ENCODE measurements around the gene FRA10AC1.

The FRA10AC1 gene

DNA sequence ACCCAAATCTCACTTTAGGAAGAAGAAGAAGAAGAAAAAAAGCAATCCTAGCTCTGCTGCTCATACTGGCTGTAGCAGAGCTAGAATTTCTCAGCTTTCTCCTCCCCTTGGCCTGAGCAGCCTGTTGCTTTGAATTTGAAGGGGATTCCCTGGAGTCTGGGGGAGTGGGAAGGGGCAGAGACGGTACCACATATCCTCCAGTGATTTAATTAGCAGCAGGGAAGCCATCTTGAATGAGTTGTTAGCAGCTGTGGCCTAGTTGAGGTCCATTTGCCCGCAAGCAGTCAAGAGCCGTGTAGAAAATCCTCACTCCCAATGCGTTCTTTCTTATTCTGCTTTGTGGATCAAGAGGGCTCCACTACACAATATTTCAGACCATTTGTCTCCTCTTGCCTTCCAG lies 73.5 kb downstream of the FRA10AC1 start:
- DNase-seq, result no peak

DNA sequence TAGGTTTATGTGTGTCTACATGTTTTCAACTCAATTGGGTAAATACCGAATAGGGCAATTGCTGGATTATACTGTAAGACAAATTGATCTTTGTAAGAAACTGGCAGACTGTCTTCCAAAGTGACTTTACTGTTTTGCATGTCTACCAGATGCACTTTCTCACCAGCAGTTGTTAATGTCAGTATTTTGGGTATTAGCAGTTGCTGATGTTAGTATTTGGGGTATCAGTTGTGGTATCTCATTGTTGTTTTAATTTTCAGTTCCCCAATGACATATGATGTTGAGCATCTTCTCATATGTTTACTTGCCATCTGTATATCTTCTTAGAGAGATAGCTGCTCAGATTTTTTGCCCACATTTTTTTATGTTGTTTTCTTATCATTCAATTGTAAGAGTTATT lies 79.5 kb downstream of the FRA10AC1 start:
- no peak for DNase-seq

- no peak for DNase-seq
Observed at GRCh38 chr10:93620925-93621324, 81.5 kb downstream of the FRA10AC1 start.
